ENCODE results near the gene SPRY1.

DNA sequence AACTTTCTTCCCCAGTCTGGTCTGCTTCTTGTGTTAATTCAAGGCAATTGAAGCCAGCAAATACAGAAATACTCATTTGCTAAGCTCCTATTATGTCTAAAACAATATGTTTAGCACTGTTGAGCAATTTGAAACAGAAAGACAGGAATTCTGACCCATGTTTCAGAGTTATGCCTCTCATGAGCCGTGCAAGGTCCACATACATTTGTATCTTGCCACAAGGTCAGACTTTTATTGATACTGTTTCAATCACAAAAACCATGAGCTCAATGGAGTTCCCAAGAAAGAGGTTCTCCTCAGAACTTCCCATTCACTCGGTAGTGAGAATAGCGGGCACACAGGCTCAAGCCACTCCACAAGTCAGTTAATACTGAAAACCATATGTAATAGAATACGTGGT, 47.6 kb upstream of the SPRY1 start:
- TF ChIP-seq, protein P1, sequence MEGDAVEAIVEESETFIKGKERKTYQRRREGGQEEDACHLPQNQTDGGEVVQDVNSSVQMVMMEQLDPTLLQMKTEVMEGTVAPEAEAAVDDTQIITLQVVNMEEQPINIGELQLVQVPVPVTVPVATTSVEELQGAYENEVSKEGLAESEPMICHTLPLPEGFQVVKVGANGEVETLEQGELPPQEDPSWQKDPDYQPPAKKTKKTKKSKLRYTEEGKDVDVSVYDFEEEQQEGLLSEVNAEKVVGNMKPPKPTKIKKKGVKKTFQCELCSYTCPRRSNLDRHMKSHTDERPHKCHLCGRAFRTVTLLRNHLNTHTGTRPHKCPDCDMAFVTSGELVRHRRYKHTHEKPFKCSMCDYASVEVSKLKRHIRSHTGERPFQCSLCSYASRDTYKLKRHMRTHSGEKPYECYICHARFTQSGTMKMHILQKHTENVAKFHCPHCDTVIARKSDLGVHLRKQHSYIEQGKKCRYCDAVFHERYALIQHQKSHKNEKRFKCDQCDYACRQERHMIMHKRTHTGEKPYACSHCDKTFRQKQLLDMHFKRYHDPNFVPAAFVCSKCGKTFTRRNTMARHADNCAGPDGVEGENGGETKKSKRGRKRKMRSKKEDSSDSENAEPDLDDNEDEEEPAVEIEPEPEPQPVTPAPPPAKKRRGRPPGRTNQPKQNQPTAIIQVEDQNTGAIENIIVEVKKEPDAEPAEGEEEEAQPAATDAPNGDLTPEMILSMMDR (IDR thresholded peaks at IDR 0.05) = no peak
- no peak for TF ChIP-seq POLR2AphosphoS5 (IDR thresholded peaks at IDR 0.05)
